Smooth muscle cell of the brain vasculature (primary cell): Measurements from ENCODE around the gene TMED8.

ENCODE experiments used
- DNase-seq: peaks from one replicate; pipeline ENCODE4 v3.0.0-alpha.2; 2012; ENCODE audit warnings: low read depth, low spot score

The TMED8 gene

DNA sequence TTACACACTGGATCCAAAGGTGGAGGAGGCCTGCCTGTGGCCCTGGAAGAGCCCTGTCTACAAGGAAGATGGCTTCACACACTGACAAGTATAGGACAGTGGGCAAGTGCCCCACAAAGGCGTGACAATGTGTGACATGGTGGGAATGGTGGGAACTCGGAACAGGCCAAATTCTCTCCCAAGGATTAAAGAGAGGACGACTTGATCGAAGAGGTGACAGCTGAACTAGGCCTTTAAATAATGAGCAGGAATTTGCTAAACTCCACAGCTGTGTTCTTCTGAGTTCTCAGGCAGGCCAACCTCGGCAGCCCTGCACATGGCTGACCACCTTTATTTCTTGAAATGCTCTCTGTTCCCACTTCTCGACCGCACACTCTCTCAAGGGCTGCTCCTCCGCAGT lies 80.0 kb downstream of the TMED8 start:
- DNase-seq: no peak

DNA sequence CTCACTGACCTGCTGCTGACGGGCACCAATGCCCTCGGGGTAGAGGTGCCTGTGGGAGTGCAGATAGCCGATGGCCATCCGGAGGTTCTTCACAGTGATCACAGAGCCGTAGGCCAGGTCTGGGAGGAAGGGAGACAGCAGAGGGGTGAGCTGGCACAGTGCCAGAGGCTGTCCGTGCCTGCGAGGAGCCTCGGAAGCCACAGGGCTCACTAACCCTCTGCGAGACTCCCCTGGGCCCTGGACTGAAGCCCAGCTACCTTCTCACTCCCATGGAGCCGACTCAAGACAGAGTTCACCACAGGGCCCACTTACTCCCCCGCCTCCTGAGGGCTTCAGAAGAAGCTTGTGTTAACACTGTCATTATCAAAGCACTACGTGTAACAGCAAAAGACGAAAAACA lies 80.7 kb downstream of the TMED8 start:
- DNase-seq: no peak

DNA sequence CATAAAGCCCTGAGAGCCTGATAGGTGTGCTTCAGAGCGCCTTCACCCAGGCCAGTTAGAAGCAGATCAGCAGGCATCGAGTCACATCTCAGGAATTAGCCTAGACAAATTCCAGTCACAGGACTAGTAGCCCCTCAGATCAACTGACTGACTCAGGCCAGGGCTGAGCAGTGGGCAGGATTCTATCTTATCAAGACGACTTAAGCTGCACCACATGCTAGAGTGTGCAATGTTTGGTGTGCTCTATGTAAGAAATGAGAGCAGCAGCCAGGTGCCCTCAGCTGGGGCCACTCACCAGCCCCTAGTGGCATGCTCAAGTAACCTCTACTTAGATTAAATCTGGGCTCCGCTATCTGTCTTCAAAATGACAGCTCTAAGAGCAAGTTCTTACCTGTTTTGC lies 86.2 kb downstream of the TMED8 start:
- DNase-seq: no peak

DNA sequence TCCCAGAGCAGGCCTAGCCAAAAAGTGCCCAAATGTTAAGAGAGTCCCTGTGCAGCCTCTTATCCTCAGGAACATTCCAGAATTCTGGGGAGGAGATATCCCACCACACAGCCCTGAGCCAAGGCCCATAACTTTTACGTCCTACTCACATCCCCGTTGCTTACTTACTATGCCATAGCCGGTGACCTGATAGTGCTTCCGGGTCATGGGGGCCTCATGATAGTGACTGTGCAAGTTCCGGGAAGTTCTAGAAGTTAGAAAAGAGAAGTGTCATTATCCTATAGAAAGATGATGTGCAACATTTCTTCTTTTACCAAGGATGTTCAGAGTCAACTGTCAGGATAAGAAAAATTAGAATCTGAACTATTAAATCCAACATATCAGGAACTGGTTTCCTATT lies 90.3 kb downstream of the TMED8 start:
- no peak for DNase-seq
